SJSA1 (cell line): ENCODE results near the gene NDUFA12. TPM values are rescaled to one million over a fixed set of nuclear protein-coding genes. Genes with fewer than 3 reads are reported as not detected.

Source experiments
- DNase-seq, 2 experiments: peaks; one replicate each; pipeline ENCODE4 v3.0.0-alpha.2; 2015 to 2020; ENCODE audit warnings: low spot score in 2 of 2, low read depth in 1 of 2
- H3K27ac ChIP-seq: fragments of 250-450 bp; sonication (Bioruptor Pico); 2 replicates; pipeline ENCODE4 v1.5.1; 2020; ENCODE audit warnings: mild to moderate bottlenecking, moderate library complexity
- H3K27me3 ChIP-seq: fragments of 250-450 bp; sonication (Bioruptor Pico); replicated peaks from 2 replicates; pipeline ENCODE4 v1.5.1; 2020; ENCODE audit warnings: mild to moderate bottlenecking, moderate library complexity
- H3K36me3 ChIP-seq: fragments of 250-450 bp; sonication (Bioruptor Pico); 2 replicates; pipeline ENCODE4 v1.5.1; 2020; ENCODE audit warnings: mild to moderate bottlenecking
- H3K4me1 ChIP-seq: fragments of 250-450 bp; sonication (Bioruptor Pico); replicated peaks from 2 replicates; pipeline ENCODE4 v1.6.1; 2021; ENCODE audit warnings: mild to moderate bottlenecking
- H3K4me3 ChIP-seq: fragments of 250-450 bp; sonication (Bioruptor Pico); 2 replicates; pipeline ENCODE4 v1.5.1; 2020; ENCODE audit warnings: mild to moderate bottlenecking
- H3K9me3 ChIP-seq: fragments of 250-450 bp; sonication (Bioruptor Pico); replicated peaks from 2 replicates; pipeline ENCODE4 v1.5.1; 2020; ENCODE audit warnings: mild to moderate bottlenecking
- total RNA-seq: library from RNA; depleted of rRNA; stranded (reverse); fragments of >200 nt; shearing (Covaris generic); gene quantifications from 2 replicates; pipeline ENCODE4 v1.2.3, GENCODE V29; 2014

NDUFA12 gene
- total RNA-seq, 1 experiment from 2014 or later = 283 TPM

- no peak overlapping the region for H3K4me3 ChIP-seq
- no peak overlapping the region for H3K27ac ChIP-seq
- peaks cover 6% of the 10 kb centered on the region; the same call in 1 of the 2 replicates for H3K4me1 ChIP-seq
- no peaks in the 10 kb centered on the region for H3K9me3 ChIP-seq
- H3K36me3 ChIP-seq = peaks cover 27% of the 10 kb centered on the region
- H3K27me3 ChIP-seq = no peaks in the 10 kb centered on the region
- DNase-seq = no peak
Observed at GRCh38 chr12:94971923-94972322, 31.6 kb downstream of the NDUFA12 start.

DNA sequence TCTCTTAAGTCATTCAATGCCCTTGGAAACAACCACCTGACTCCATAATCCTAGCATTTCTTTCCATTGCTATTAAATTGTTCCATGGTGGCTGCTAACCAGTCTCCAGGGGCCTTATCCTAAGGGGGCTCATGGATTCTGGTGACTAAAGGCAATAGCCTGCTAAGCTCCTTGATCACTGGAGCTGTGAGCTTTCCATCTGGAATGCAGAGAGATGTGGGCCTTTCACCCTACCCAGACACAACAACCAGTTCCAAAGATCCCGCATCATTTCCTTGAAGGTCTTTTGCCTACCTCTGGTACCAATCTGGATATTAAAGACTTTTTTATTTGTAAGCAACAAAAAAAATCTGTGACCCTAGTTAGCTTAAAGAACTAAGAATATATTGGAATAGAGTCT, 32.9 kb downstream of the NDUFA12 start:
- no peak overlapping the region for H3K27ac ChIP-seq
- H3K9me3 ChIP-seq = no peaks in the 10 kb centered on the region
- H3K4me1 ChIP-seq = peaks cover 6% of the 10 kb centered on the region; the same call in 1 of the 2 replicates
- no peaks in the 10 kb centered on the region for H3K27me3 ChIP-seq
- no peak for DNase-seq
- H3K4me3 ChIP-seq = no peak overlapping the region
- H3K36me3 ChIP-seq = peaks cover 27% of the 10 kb centered on the region

DNA sequence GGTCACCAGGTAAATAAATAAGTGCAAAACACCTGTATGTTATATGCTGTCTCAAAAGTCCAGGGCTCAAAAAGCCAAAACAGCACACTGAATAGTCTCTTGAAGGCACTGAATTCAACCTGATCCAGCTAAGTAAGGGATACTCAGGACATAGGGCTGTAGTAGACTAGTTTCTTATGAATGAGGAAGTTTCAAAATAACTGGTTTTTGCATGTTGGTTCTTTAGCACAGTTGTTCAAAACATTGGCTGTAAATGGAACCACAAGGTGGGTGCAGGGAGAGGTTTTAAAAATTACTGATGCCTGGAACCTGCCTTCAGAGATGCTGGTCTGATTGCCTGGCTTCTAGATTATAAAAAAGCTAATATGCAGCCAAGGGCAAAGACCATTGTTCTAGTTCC, 34.1 kb downstream of the NDUFA12 start:
- Histone ChIP-seq H3K9me3 (no peaks in the 10 kb centered on the region), H3K4me1 (peaks cover 6% of the 10 kb centered on the region; the same call in 1 of the 2 replicates), H3K27ac (no peak overlapping the region), H3K4me3 (no peak overlapping the region), H3K36me3 (peaks cover 26% of the 10 kb centered on the region), H3K27me3 (no peaks in the 10 kb centered on the region)
- no peak for DNase-seq

GRCh38 chr12:94965982-94966630, 37.4 kb downstream of the NDUFA12 start:
- peaks cover 13% of the 10 kb centered on the region for H3K36me3 ChIP-seq

DNA sequence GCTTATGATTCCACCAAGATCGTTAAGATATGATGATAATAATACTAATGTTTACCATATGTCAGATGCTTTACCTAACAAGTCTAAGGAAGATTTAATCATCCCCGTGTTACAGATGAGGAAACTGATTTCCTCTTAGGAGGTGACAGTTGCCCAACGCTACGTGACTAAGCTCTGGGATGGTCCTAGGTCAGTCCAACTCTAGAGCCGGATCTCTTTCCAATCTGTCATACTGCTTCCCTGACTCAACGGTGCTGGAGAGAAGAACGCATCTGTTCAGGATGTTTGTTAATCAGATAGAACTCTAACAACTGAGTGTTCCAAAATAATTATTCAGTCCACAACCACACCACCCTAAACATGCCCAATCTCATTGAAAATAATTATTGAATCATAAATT, 39.8 kb downstream of the NDUFA12 start:
- H3K27ac ChIP-seq = no peak overlapping the region
- no peaks in the 10 kb centered on the region for H3K4me1 ChIP-seq
- no peaks in the 10 kb centered on the region for H3K36me3 ChIP-seq
- no peak overlapping the region for H3K4me3 ChIP-seq
- DNase-seq = no peak
- H3K27me3 ChIP-seq = no peaks in the 10 kb centered on the region
- H3K9me3 ChIP-seq = no peaks in the 10 kb centered on the region

More at GRCh38 chr12:94965982-94966630, 37.4 kb downstream of the NDUFA12 start:
- H3K4me1 ChIP-seq = no peaks in the 10 kb centered on the region
- H3K27me3 ChIP-seq = no peaks in the 10 kb centered on the region
- DNase-seq = no peak
- H3K27ac ChIP-seq = no peak overlapping the region
- no peaks in the 10 kb centered on the region for H3K9me3 ChIP-seq
- no peak overlapping the region for H3K4me3 ChIP-seq

DNA sequence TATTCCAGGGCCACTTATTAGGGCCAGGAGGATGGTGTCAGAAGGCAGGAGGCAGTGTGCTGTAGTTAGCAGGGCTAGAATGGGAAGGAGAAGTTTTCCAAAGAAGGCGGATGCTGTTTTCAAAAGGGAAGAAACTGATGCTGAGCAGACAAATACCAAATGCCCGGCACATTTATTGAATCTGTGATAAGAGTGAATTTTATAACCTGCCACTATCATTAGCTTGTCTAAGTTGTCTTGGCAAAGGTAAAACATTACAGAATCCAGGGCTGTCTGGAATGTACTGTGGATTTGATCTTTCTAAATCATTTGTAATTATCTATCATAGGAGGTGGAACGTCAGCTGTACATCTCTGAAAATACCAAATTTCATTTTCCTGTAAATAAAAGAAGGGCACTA, 40.8 kb downstream of the NDUFA12 start:
- Histone ChIP-seq H3K4me3 (no peak overlapping the region), H3K27me3 (no peaks in the 10 kb centered on the region), H3K36me3 (no peaks in the 10 kb centered on the region), H3K4me1 (no peaks in the 10 kb centered on the region), H3K9me3 (no peaks in the 10 kb centered on the region), H3K27ac (no peak overlapping the region)
- no peak for DNase-seq

- no peaks in the 10 kb centered on the region for H3K9me3 ChIP-seq
- no peaks in the 10 kb centered on the region for H3K27me3 ChIP-seq
- no peak overlapping the region for H3K4me3 ChIP-seq
- no peaks in the 10 kb centered on the region for H3K36me3 ChIP-seq
- DNase-seq = no peak
- no peak overlapping the region for H3K27ac ChIP-seq
- no peaks in the 10 kb centered on the region for H3K4me1 ChIP-seq
Observed at GRCh38 chr12:94961911-94962310, 41.6 kb downstream of the NDUFA12 start.

DNA sequence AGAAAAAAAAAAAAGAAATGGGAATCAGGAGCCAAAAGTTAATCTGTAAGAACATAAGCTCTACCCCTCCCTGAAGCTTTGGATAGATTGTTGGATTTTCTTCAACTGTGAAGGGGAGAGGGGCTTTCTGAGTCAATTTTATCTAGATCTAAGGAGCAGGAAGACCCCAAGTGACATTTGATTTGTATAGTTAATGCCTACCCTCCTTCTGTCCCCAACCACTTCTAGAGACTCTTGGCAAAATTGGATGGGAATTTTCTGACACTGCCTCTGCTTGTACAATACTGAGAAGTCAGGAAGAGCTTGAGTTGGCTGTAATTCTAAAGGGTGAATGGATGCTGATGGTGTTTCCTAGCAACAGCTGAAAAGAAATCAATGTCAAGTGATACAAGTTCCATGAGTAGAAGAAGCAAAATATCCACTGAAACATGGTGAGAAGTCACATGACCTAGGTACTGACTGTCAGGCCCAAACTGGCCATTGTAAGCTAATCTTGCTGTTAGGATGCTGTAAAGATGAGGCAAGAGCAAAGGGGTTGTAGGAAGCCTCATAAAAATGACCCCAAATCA, 42.2 kb downstream of the NDUFA12 start:
- no peak overlapping the region for H3K27ac ChIP-seq
- no peaks in the 10 kb centered on the region for H3K4me1 ChIP-seq
- no peak for DNase-seq
- H3K4me3 ChIP-seq = no peak overlapping the region
- H3K36me3 ChIP-seq = no peaks in the 10 kb centered on the region
- H3K9me3 ChIP-seq = no peaks in the 10 kb centered on the region
- no peaks in the 10 kb centered on the region; the same call in 1 of the 2 replicates for H3K27me3 ChIP-seq

DNA sequence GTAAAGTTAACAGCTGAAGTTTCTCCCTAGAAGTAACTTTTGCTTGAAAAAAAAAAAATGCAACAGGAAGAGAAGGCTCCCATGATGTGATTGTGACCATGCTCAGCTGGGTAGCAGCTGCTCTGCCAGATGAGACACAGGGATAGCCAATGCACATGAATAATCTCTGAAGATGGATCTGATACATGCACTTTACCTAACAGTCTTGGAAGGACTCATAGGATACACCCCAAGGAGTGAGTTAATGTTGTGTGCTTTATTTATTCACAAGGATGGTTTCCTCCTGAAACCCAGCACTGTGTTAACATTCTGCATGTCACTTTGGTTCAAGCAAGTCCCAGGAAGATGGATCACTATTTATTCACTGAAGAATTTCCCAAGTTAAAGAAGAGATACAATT, 46.5 kb downstream of the NDUFA12 start:
- H3K9me3 ChIP-seq = no peaks in the 10 kb centered on the region
- H3K27ac ChIP-seq = no peak overlapping the region
- no peaks in the 10 kb centered on the region for H3K4me1 ChIP-seq
- H3K4me3 ChIP-seq = no peak overlapping the region
- no peaks in the 10 kb centered on the region; the same call in 1 of the 2 replicates for H3K27me3 ChIP-seq
- DNase-seq = no peak
- H3K36me3 ChIP-seq = no peaks in the 10 kb centered on the region

GRCh38 chr12:94954948-94955592, 48.4 kb downstream of the NDUFA12 start:
- Histone ChIP-seq H3K36me3 (no peaks in the 10 kb centered on the region), H3K9me3 (no peaks in the 10 kb centered on the region), H3K4me3 (no peak overlapping the region), H3K4me1 (no peaks in the 10 kb centered on the region), H3K27me3 (no peaks in the 10 kb centered on the region; the same call in 1 of the 2 replicates), H3K27ac (no peak overlapping the region)
- DNase-seq = no peak

GRCh38 chr12:94954029-94954685, 49.3 kb downstream of the NDUFA12 start:
- Histone ChIP-seq H3K27ac (no peak overlapping the region), H3K9me3 (no peaks in the 10 kb centered on the region), H3K36me3 (no peaks in the 10 kb centered on the region), H3K4me1 (no peaks in the 10 kb centered on the region), H3K27me3 (no peaks in the 10 kb centered on the region; the same call in 1 of the 2 replicates), H3K4me3 (no peak overlapping the region)
- DNase-seq = no peak

GRCh38 chr12:94952325-94952724, 51.2 kb downstream of the NDUFA12 start:
- H3K9me3 ChIP-seq = no peaks in the 10 kb centered on the region
- DNase-seq = no peak
- no peaks in the 10 kb centered on the region for H3K4me1 ChIP-seq
- H3K27ac ChIP-seq = no peak overlapping the region
- no peaks in the 10 kb centered on the region for H3K36me3 ChIP-seq
- H3K4me3 ChIP-seq = no peak overlapping the region
- H3K27me3 ChIP-seq = no peaks in the 10 kb centered on the region; the same call in 1 of the 2 replicates

- Histone ChIP-seq H3K27me3 (no peaks in the 10 kb centered on the region; the same call in 1 of the 2 replicates), H3K9me3 (no peaks in the 10 kb centered on the region), H3K36me3 (no peaks in the 10 kb centered on the region), H3K4me3 (no peak overlapping the region), H3K27ac (no peak overlapping the region), H3K4me1 (no peaks in the 10 kb centered on the region)
- DNase-seq = no peak
Observed at GRCh38 chr12:94951071-94951934, 52.2 kb downstream of the NDUFA12 start.
